Fibroblast of skin of left quadriceps (primary cell): Measurements from ENCODE around the gene MLX.
"Not testable (repeated sequence)": the region's sequence is repeated elsewhere in the genome, so short reads cannot be mapped to it uniquely, and the experiment has no call there.

Experiments
- DNase-seq, 2 experiments: peaks; one replicate each; pipeline ENCODE4 v3.0.0-alpha.2; 2013; ENCODE audit warnings: low read depth in 2 of 2

MLX gene

GRCh38 chr17:42536372-42537155 is 30.3 kb upstream of the MLX start:
- no peak for DNase-seq

- DNase-seq: no peak
Observed at GRCh38 chr17:42537156-42537805, 29.6 kb upstream of the MLX start.

- no peak for DNase-seq
Observed at GRCh38 chr17:42537826-42538451, 29.0 kb upstream of the MLX start.

- no peak for DNase-seq
Observed at GRCh38 chr17:42538482-42538881, 28.4 kb upstream of the MLX start.

GRCh38 chr17:42540558-42540957 is 26.3 kb upstream of the MLX start:
- DNase-seq: not testable (repeated sequence)

GRCh38 chr17:42541041-42541833 is 25.7 kb upstream of the MLX start:
- no peak for DNase-seq

- no peak for DNase-seq
Observed at GRCh38 chr17:42543190-42544079, 23.5 kb upstream of the MLX start.

GRCh38 chr17:42544874-42545283 is 22.0 kb upstream of the MLX start:
- DNase-seq: no peak

- DNase-seq: not testable (repeated sequence)
Observed at GRCh38 chr17:42545755-42546505, 21.0 kb upstream of the MLX start.

- no peak for DNase-seq
Observed at GRCh38 chr17:42547001-42547461, 19.9 kb upstream of the MLX start.

GRCh38 chr17:42547698-42548069 is 19.2 kb upstream of the MLX start:
- DNase-seq: no peak

- no peak for DNase-seq
Observed at GRCh38 chr17:42548070-42548837, 18.6 kb upstream of the MLX start.

- no peak for DNase-seq
Observed at GRCh38 chr17:42548993-42549755, 17.7 kb upstream of the MLX start.

GRCh38 chr17:42552736-42553135 is 14.2 kb upstream of the MLX start, which contains the start of gene HSD17B1:
Gene HSD17B1, plus strand, starts transcription at chr17:42552923. Its CDS starts 11 bp downstream, at chr17:42552934.
- not testable (repeated sequence) for DNase-seq

GRCh38 chr17:42553161-42553818 is 13.6 kb upstream of the MLX start:
- no peak for DNase-seq

GRCh38 chr17:42553866-42554249 is 13.0 kb upstream of the MLX start:
- DNase-seq: no peak

GRCh38 chr17:42554250-42555121 is 12.4 kb upstream of the MLX start:
- DNase-seq: peak in 1 of 2 experiments; percentile 50
